WTC11 (cell line): ENCODE data around the gene DGKQ.

Experiments
- ATF3 ChIP-seq: sonication (generic); formaldehyde crosslinking; conservative IDR thresholded peaks from 2 replicates; pipeline ENCODE4 v1.8.1; 2022; ENCODE audit warnings: mild to moderate bottlenecking, missing genetic modification reagents
- CDX4 ChIP-seq: fragments of 250-450 bp; sonication (Bioruptor Pico); IDR thresholded peaks from 2 replicates; pipeline ENCODE4 v1.9.0; 2021; ENCODE audit warnings: moderate library complexity, mild to moderate bottlenecking, inconsistent platforms, borderline replicate concordance
- E2F5 ChIP-seq: sonication (generic); formaldehyde crosslinking; IDR thresholded peaks from 2 replicates; pipeline ENCODE4 v1.8.1; 2022; ENCODE audit warnings: mild to moderate bottlenecking, moderate library complexity, missing genetic modification reagents
- ZSCAN18 ChIP-seq: fragments of 250-450 bp; sonication (Bioruptor Pico); IDR thresholded peaks from 2 replicates; pipeline ENCODE4 v2.1.2; 2022; ENCODE audit warnings: mild to moderate bottlenecking, moderate library complexity
- TF ChIP-seq, protein P1 (sequence below): fragments of 200-600 bp; IDR thresholded peaks from 2 replicates; pipeline ENCODE4 v1.8.0; 2022; ENCODE audit warnings: antibody characterized with exemption

DNA sequence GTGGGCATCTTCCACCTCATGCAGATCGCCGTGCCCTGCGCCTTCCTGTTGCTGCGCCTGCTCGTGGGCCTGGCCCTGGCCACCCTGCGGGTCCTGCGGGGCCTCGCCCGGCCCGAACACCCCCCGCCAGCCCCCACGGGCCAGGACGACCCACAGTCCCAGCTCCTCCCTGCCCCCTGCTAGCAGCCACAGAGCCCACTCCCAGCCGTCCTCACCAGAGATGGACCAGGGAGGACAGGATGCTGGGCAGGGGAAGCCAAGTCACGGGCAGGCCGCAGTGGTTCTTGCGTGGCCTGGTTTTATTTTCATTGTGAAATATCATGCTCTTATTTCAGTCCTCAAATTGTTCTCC is 15.1 kb downstream of the DGKQ start:
- TF ChIP-seq, protein P1, sequence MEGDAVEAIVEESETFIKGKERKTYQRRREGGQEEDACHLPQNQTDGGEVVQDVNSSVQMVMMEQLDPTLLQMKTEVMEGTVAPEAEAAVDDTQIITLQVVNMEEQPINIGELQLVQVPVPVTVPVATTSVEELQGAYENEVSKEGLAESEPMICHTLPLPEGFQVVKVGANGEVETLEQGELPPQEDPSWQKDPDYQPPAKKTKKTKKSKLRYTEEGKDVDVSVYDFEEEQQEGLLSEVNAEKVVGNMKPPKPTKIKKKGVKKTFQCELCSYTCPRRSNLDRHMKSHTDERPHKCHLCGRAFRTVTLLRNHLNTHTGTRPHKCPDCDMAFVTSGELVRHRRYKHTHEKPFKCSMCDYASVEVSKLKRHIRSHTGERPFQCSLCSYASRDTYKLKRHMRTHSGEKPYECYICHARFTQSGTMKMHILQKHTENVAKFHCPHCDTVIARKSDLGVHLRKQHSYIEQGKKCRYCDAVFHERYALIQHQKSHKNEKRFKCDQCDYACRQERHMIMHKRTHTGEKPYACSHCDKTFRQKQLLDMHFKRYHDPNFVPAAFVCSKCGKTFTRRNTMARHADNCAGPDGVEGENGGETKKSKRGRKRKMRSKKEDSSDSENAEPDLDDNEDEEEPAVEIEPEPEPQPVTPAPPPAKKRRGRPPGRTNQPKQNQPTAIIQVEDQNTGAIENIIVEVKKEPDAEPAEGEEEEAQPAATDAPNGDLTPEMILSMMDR = no peak
- TF ChIP-seq ZSCAN18 (CRISPR knock-in tag) (no peak), ATF3 (CRISPR knock-in tag) (no peak), CDX4 (CRISPR knock-in tag) (no peak), E2F5 (CRISPR knock-in tag) (no peak)
